ENCODE data around the gene TENT4A. TPM values are rescaled to one million over a fixed set of nuclear protein-coding genes. Genes with fewer than 3 reads are reported as not detected.

The TENT4A gene
- total RNA-seq, 1 experiment from 2014 or later, result 29.2 TPM

DNA sequence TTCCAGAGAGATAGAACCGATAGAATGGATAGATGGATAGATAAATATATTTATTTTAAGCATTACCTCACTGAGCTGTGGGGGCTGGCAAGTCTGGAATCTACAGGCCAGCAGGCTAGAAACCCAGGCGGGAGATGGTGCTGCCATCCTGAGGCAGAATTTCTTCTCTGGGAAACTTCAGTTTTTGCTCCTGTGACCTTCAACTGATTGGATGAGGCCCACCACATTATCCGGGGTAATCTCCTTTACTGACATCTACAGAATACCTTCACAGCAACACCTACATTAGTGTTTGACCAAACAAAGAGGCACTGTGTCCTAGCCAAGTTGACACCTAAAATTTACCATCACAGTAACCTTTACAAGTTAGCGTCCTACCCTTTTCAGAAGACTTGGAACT lies 29.2 kb upstream of the TENT4A start:
- peaks cover 39% of the 10 kb centered on the region for H3K27me3 Mint-ChIP-seq (ENCODE audit: low read depth)
- CTCF ChIA-PET, result no interaction called here
- H3K27ac Mint-ChIP-seq, result no peak overlapping the region
- no peak overlapping the region for H3K4me3 Mint-ChIP-seq
- TF ChIP-seq, protein P1, sequence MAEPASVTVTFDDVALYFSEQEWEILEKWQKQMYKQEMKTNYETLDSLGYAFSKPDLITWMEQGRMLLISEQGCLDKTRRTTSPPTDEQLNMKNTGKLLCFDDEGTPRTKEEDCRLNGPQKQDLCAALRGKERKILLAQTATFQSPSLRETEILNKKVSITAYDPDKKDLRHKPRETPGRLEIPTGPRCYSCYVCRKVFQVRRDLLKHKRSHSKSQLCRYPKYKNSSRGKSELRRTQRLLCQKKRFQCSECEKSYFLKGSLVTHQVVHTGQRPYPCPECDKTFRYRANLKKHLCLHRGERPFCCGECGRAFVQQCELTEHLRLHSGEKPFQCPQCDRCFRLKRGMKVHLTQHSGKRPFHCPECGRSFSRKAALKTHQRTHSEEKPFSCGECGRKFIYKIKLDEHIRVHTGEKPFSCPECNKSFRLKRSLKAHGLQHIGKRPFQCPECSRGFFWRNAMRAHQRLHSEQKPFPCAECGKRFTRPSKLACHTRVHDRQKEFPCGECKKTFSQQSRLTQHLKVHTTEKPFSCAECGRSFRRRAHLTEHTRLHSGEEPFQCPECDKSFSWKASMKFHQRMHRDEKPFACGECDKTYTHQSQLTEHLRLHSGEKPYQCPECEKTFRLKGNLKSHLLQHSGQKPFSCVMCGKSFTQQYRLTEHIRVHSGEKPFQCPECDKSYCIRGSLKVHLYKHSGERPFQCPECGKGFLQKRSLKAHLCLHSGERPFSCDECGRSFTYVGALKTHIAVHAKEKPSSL (CRISPR knock-in tag; conservative IDR thresholded peaks at IDR 0.05), result no peak
- TF ChIP-seq, protein P2, sequence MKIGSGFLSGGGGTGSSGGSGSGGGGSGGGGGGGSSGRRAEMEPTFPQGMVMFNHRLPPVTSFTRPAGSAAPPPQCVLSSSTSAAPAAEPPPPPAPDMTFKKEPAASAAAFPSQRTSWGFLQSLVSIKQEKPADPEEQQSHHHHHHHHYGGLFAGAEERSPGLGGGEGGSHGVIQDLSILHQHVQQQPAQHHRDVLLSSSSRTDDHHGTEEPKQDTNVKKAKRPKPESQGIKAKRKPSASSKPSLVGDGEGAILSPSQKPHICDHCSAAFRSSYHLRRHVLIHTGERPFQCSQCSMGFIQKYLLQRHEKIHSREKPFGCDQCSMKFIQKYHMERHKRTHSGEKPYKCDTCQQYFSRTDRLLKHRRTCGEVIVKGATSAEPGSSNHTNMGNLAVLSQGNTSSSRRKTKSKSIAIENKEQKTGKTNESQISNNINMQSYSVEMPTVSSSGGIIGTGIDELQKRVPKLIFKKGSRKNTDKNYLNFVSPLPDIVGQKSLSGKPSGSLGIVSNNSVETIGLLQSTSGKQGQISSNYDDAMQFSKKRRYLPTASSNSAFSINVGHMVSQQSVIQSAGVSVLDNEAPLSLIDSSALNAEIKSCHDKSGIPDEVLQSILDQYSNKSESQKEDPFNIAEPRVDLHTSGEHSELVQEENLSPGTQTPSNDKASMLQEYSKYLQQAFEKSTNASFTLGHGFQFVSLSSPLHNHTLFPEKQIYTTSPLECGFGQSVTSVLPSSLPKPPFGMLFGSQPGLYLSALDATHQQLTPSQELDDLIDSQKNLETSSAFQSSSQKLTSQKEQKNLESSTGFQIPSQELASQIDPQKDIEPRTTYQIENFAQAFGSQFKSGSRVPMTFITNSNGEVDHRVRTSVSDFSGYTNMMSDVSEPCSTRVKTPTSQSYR (CRISPR knock-in tag; IDR thresholded peaks at IDR 0.05), result no peak
- TF ChIP-seq HMGA2 (CRISPR knock-in tag; IDR thresholded peaks at IDR 0.05), result no peak
- no peak for TF ChIP-seq OVOL2 (CRISPR knock-in tag; IDR thresholded peaks at IDR 0.05; ENCODE audit: borderline replicate concordance)
- TF ChIP-seq, protein P3, sequence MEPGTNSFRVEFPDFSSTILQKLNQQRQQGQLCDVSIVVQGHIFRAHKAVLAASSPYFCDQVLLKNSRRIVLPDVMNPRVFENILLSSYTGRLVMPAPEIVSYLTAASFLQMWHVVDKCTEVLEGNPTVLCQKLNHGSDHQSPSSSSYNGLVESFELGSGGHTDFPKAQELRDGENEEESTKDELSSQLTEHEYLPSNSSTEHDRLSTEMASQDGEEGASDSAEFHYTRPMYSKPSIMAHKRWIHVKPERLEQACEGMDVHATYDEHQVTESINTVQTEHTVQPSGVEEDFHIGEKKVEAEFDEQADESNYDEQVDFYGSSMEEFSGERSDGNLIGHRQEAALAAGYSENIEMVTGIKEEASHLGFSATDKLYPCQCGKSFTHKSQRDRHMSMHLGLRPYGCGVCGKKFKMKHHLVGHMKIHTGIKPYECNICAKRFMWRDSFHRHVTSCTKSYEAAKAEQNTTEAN (CRISPR knock-in tag; IDR thresholded peaks at IDR 0.05), result no peak
- TF ChIP-seq MXD4 (CRISPR knock-in tag; IDR thresholded peaks at IDR 0.05; ENCODE audit: borderline replicate concordance), result no peak
- TF ChIP-seq, protein P4, sequence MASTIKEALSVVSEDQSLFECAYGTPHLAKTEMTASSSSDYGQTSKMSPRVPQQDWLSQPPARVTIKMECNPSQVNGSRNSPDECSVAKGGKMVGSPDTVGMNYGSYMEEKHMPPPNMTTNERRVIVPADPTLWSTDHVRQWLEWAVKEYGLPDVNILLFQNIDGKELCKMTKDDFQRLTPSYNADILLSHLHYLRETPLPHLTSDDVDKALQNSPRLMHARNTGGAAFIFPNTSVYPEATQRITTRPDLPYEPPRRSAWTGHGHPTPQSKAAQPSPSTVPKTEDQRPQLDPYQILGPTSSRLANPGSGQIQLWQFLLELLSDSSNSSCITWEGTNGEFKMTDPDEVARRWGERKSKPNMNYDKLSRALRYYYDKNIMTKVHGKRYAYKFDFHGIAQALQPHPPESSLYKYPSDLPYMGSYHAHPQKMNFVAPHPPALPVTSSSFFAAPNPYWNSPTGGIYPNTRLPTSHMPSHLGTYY (CRISPR knock-in tag; IDR thresholded peaks at IDR 0.05), result no peak
- TF ChIP-seq, protein P5, sequence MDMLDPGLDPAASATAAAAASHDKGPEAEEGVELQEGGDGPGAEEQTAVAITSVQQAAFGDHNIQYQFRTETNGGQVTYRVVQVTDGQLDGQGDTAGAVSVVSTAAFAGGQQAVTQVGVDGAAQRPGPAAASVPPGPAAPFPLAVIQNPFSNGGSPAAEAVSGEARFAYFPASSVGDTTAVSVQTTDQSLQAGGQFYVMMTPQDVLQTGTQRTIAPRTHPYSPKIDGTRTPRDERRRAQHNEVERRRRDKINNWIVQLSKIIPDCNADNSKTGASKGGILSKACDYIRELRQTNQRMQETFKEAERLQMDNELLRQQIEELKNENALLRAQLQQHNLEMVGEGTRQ (CRISPR knock-in tag; IDR thresholded peaks at IDR 0.05), result no peak
- H3K4me1 Mint-ChIP-seq, result peaks cover 4% of the 10 kb centered on the region
- POLR2A ChIA-PET, result no interaction called here
- H3K9me3 Mint-ChIP-seq, result peaks cover 16% of the 10 kb centered on the region
- no peaks in the 10 kb centered on the region for H3K36me3 Mint-ChIP-seq
- DNase-seq (ENCODE audit: low spot score), result no peak
- no peak for ATAC-seq

DNA sequence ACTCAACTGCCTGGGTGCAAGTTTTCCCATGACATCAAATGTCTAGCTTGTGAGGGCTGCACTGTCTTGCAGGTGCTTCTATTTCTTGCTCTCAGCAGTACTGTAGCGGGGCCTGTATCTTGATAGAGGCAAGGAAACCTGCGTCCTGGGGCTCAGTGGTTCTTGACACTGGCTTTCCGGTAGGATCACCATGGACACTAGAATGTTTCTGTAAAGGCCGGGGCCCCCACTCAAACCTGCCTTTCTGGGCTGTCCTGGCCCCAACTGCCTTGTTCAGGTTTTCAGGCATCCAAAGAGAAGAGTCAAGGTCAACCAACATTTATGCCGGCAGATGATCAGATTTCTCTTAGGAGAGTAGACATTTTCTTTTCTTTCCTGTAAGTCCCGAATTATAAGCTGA lies 26.7 kb upstream of the TENT4A start:
- H3K27ac Mint-ChIP-seq, result no peak overlapping the region
- H3K4me1 Mint-ChIP-seq, result peaks cover 4% of the 10 kb centered on the region
- peaks cover 30% of the 10 kb centered on the region for H3K27me3 Mint-ChIP-seq (ENCODE audit: low read depth)
- peaks cover 6% of the 10 kb centered on the region for H3K9me3 Mint-ChIP-seq
- POLR2A ChIA-PET, result interaction anchor here (0.9 kb wide), 1 partner anchor 54 kb away, joined by 3 read pairs; the partner anchor contains the start of gene NSUN2
- H3K36me3 Mint-ChIP-seq, result no peaks in the 10 kb centered on the region
- CTCF ChIA-PET, result interaction anchor here (1.0 to 1.5 kb wide), 2 partner anchors 22 to 37 kb away, joined by 3 to 4 read pairs; no protein-coding TSS in a partner anchor
- ATAC-seq (no peak), DNase-seq (ENCODE audit: low spot score) (no peak)
- peak overlapping the region; percentile 32 for H3K4me3 Mint-ChIP-seq
- TF ChIP-seq, protein P6, sequence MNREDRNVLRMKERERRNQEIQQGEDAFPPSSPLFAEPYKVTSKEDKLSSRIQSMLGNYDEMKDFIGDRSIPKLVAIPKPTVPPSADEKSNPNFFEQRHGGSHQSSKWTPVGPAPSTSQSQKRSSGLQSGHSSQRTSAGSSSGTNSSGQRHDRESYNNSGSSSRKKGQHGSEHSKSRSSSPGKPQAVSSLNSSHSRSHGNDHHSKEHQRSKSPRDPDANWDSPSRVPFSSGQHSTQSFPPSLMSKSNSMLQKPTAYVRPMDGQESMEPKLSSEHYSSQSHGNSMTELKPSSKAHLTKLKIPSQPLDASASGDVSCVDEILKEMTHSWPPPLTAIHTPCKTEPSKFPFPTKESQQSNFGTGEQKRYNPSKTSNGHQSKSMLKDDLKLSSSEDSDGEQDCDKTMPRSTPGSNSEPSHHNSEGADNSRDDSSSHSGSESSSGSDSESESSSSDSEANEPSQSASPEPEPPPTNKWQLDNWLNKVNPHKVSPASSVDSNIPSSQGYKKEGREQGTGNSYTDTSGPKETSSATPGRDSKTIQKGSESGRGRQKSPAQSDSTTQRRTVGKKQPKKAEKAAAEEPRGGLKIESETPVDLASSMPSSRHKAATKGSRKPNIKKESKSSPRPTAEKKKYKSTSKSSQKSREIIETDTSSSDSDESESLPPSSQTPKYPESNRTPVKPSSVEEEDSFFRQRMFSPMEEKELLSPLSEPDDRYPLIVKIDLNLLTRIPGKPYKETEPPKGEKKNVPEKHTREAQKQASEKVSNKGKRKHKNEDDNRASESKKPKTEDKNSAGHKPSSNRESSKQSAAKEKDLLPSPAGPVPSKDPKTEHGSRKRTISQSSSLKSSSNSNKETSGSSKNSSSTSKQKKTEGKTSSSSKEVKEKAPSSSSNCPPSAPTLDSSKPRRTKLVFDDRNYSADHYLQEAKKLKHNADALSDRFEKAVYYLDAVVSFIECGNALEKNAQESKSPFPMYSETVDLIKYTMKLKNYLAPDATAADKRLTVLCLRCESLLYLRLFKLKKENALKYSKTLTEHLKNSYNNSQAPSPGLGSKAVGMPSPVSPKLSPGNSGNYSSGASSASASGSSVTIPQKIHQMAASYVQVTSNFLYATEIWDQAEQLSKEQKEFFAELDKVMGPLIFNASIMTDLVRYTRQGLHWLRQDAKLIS (CRISPR knock-in tag; IDR thresholded peaks at IDR 0.05; ENCODE audit: borderline replicate concordance), result no peak
- TF ChIP-seq ZNF423 (CRISPR knock-in tag; IDR thresholded peaks at IDR 0.05) (no peak), NR3C1 (CRISPR knock-in tag; conservative IDR thresholded peaks at IDR 0.05; ENCODE audit: low read depth) (no peak), FOXK1 (CRISPR knock-in tag; IDR thresholded peaks at IDR 0.05) (no peak), NFATC4 (CRISPR knock-in tag; IDR thresholded peaks at IDR 0.05) (no peak), SMAD4 (CRISPR knock-in tag; IDR thresholded peaks at IDR 0.05) (no peak), ZNF317 (CRISPR knock-in tag; IDR thresholded peaks at IDR 0.05; ENCODE audit: borderline replicate concordance, low read depth) (no peak), CBFB (CRISPR knock-in tag; IDR thresholded peaks at IDR 0.05; ENCODE audit: low read depth) (no peak)
- TF ChIP-seq, protein P7, sequence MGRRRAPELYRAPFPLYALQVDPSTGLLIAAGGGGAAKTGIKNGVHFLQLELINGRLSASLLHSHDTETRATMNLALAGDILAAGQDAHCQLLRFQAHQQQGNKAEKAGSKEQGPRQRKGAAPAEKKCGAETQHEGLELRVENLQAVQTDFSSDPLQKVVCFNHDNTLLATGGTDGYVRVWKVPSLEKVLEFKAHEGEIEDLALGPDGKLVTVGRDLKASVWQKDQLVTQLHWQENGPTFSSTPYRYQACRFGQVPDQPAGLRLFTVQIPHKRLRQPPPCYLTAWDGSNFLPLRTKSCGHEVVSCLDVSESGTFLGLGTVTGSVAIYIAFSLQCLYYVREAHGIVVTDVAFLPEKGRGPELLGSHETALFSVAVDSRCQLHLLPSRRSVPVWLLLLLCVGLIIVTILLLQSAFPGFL (CRISPR knock-in tag; IDR thresholded peaks at IDR 0.05; ENCODE audit: borderline replicate concordance), result no peak
- TF ChIP-seq, protein P8, sequence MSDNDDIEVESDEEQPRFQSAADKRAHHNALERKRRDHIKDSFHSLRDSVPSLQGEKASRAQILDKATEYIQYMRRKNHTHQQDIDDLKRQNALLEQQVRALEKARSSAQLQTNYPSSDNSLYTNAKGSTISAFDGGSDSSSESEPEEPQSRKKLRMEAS (CRISPR knock-in tag; IDR thresholded peaks at IDR 0.05), result no peak

All from WTC11 (cell line).